HG03558 (cell line): ENCODE measurements around the gene CFAP57.

ENCODE experiments used
- ATAC-seq: cut with Tn5 transposase; IDR thresholded peaks from one replicate; pipeline ENCODE4 v1.9.1; 2021; ENCODE audit warnings: moderate number of reproducible peaks; ENCODE audit not compliant: unreplicated experiment; ENCODE audit errors: extremely low read depth

Gene CFAP57

DNA sequence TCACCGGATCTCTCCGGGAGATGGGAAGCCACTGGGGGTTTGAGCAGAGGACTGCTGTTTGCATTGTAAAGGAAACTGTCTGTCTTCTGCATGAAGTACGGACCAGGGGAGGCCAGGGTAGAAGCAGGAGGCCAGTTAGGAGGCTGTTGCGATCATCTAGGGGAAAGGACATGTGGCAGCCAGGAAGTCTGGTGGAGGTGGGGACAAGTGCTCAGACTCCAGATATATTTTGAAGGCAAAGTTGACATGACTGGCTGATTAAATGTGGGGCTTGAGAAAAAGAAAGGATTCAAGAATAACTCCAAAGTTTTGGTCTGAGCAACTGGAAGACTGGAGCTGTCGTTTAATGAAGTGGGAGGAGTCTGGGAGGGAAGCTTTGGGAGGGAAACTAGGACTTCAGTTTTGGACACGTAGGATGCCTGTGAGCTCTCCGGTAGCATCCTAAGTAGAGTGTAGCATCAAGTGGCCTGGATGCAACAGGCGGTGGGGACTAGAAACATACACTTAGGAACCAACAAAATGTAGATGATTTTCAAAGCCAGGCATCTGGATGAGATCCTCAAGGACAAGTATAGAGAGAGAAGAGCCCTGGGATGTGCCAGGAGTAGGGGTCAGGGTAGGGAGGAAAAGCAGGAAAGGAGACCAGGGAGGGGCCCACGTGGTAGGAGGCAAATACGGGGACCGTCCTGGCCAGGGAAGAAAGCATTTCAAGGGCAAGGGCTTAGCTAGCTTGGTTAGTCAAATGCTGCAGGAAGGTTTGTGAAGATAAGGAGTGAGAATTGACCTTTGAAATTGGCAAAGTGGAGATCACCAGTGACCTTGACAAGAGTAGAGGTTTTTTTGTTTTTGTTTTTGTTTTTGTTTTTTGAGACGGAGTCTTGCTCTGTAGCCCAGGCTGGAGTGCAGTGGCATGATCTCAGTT is 116.9 kb downstream of the CFAP57 start:
- ATAC-seq, result no peak

DNA sequence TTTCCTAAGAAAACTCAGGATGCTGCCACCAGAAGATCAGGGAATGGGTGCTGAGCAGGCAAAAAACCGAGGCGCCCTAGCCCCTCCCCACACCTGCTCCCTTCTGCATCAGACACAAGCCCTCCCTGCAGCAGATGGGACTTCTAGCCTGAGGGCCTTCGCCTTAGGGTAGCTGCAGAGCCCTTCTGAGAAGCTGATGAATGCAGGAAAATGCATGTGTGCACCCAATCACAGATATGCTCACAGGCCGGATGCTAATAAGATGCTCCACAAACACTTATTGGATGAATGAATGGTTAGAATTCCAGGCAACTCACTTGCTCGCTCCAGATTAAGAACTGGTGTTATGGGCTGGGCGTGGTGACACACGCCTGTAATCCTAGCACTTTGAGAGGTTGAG is 120.1 kb downstream of the CFAP57 start:
- ATAC-seq, result no peak

DNA sequence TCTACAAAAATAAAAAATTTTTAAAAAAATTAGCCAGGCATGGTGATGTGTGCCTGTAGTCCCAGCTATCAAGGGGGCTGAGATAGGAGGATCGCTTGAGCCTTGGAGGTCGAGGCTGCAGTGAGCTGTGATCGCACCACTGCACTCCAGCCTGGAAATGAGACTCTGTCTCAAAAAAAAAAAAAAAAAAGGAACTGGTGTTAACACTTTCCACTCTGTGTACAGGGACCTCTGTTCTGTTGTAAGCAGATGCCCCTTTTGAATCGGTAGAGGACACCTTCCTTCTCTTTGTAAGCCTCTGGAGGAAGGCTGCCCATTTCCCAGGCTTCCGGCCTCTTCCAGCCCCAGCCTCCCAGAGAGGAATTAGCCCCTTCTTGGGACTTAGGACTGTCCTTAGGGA is 120.5 kb downstream of the CFAP57 start:
- no peak for ATAC-seq

DNA sequence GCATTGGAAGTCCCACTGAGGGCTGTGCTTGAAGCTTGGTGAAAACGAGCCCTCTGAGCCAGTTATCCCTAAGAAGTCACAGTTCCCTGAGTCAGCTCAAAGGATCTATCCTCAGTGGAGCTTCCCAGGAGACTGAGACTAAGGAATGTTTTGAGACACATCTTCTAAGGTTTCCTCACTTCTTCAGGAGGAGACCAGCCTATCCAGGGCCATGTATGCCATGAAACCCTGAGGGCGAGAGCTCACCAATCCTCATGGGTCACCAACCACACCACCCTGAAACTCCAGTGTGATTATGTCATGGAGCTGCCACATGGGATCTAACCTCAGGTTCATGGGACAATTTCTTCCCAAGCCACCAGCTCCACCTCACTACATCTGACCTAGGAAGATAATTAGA is 121.0 kb downstream of the CFAP57 start:
- no peak for ATAC-seq

DNA sequence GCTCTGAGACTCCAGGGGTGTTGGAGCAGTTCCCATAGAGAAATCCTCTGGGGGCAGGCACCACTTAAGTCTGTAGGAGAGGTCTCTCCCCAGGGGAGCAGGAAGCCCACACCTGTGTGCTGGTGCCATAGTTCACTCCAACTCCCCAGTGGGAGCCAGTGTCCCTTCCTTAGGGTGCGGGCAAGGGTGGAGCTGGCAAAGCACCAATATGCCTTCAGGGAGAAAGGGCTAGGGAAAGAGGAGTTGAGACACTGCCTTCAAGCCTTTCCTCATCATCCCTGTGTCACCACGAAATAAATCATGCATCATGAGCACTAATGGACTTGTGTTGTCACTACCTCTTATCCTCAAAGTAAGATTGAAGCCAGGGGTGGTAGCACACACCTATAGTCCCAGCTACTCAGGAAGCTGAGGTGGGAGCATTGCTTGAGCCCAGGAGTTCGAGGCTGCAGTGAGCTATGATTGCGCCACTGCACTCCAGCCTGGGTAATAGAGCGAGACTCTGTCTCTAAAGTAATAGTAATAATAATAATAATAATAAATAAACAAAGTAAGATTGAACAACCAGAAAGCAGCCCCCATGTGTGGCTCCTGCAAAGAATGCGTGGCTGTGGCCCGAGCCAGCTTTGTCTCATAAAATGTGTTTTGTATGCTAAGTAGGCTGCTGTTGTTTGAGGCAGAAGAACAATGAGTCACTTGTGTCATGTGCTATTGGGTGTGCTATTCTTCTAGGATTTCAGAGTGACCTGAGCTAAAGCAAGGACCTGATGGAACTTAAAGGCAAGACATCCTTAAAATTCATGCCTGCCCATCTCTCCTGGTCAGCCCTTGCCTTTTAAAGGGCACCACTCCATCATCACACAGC is 122.0 kb downstream of the CFAP57 start:
- no peak for ATAC-seq

DNA sequence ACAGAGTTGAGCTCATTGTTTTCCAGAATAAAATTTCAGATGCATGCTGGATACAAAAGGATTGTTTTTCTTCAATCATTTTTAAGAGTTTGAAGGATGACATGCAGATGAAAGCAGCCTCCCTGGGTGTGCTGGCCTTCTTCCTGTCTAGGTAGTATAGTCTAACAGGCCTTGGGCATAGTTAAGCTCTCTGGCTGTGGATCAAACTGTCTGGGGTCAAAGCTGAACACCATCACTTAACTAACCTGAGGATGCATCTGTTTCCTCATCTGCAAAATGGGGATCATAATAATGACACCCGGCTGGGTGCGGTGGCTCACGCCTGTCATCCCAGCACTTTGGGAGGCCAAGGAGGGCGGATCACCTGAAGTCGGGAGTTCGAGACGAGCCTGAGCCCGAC is 122.6 kb downstream of the CFAP57 start:
- no peak for ATAC-seq

DNA sequence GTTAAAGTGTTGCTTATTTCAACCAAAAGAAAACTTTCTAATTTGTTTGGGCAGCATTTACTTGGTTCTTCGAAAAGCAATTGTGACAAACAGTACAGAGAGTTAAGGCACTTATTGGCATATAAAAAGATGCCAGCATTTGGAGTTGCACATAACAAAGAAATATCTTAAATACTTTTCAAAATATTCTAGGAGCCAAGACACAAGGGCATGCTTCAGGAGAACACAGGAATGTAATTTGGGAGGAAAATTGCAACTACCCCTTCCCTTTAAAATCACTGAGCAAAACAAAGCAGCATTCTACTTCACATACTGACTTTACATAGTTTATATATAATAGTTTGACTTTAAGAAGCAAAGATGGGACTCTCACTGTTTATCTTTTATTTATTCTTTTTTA is 124.1 kb downstream of the CFAP57 start:
- ATAC-seq, result no peak

DNA sequence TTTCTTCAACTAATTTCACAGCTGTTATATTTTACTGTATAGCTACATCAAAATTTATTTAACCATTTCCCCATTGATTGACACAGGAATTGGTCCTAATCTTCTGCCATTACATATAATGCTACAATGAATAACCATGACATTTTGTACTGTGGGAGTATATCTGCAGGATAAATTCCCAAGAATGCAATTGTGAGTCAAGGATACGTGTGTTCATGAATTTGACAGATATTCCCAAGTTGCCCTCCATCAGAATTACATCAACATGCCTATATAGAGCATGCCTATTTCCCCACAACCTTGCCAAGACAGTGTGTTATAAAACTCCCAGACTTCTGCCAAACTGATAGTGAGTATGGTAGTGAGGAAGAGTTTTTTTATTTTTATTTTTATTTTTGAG is 125.9 kb downstream of the CFAP57 start:
- no peak for ATAC-seq

DNA sequence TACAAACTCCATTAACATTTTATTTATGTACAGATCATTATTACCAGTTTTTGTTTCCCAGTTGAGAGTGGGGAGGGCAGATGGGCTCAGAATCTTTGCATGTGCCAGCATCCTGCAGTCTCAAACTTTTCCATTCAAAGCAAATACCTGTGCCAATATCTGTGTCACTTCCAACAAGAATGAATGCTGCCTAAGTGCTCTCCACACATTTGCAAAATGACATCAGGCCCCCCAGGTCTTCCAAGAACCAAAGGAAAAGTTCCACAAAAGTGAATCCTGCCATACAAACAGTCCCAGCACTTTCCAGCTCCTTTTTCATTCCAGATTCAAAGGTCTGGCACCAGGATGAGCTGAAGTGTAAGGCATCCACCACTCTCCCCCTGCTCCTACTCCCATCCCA is 127.0 kb downstream of the CFAP57 start:
- ATAC-seq, result no peak

DNA sequence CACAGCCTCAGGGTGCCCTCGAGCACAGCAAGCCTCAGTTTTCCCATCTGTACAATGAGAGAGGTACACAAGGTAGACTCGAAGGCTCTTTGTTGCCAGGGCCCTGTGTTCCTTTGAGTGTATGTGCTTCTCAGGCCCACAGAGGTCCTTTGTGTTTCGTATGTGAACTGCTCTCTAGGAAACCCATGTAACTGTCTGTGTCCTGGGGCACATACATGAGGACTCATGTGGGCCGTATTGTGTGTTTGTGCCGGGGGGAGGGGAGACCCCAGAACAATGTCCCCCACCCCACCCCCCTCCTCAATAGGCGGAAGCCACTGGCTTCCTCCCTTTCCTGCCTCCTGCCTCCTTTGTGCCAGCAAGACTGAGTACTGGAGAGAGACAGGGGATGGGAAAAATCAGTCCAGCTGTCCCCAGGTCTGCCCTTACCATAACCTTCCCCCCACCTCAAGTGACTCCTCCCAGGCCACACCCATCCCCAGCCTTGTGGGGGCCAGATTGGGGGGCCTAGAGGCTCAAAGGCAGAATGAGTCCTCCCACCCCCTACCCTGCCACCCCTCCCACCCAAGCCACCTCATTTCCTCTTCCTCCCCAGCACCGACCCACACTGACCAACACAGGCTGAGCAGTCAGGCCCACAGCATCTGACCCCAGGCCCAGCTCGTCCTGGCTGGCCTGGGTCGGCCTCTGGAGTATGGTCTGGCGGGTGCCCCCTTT is 128.4 kb downstream of the CFAP57 start, which contains the start of gene TIE1:
TSS of gene TIE1 (plus strand) at position 605 of the 717 bp plus-strand sequence. CDS start at position 695, 90 bp downstream.
- no peak for ATAC-seq

DNA sequence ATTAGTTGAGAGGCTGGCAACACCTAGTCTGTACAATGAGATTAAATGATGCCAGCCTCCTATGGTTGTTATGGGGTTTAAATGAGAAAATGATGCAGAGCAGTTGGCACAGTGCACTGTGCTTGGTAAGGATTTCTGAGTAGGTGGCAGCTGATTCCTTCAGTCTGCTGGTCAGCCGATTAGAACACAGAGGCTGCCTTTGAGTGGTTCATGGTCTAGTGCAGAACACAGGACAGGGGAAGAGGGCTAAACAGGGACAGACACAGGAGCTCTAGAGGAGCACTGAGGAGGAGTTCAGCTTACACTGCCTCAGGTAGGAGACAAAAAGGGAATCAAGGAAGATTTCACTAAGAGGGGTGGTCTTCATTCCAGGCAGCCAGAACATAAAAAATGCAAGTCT is 130.1 kb downstream of the CFAP57 start:
- ATAC-seq, result no peak

DNA sequence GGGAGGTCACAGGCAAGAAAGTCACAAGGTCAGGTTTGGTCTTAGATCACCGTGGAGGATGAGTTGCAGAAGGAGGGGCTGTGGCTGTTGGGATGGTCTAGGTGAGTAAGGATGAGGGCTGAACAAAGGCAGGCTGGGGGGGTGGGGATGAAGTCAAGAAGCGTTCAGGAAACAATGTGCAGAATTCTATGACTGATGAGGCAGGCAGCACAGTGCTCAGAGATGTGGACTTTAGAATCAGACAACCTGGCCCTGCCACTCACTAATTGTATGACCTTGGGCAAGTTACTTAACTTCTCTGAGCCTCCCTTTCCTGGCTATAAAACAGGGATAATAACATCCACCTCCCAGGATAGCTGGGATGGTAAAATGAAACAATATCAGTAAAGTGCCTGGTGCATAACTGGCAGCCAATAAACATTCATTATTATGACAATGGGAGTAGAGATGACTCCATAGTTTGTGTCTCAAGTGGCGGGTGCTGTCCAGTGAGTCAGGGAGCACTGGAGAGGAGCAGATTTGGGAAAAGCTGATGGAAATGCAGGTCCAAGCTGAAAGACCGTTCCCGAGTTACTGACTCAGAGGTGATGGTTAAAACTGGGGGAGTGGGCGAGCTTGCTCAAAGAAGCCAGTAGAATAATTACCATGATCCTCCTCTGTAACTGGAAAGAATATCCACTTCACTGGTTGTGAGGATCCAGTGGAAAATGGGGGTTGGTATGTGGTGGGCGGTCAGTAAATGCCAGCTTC is 130.8 kb downstream of the CFAP57 start:
- ATAC-seq, result no peak

DNA sequence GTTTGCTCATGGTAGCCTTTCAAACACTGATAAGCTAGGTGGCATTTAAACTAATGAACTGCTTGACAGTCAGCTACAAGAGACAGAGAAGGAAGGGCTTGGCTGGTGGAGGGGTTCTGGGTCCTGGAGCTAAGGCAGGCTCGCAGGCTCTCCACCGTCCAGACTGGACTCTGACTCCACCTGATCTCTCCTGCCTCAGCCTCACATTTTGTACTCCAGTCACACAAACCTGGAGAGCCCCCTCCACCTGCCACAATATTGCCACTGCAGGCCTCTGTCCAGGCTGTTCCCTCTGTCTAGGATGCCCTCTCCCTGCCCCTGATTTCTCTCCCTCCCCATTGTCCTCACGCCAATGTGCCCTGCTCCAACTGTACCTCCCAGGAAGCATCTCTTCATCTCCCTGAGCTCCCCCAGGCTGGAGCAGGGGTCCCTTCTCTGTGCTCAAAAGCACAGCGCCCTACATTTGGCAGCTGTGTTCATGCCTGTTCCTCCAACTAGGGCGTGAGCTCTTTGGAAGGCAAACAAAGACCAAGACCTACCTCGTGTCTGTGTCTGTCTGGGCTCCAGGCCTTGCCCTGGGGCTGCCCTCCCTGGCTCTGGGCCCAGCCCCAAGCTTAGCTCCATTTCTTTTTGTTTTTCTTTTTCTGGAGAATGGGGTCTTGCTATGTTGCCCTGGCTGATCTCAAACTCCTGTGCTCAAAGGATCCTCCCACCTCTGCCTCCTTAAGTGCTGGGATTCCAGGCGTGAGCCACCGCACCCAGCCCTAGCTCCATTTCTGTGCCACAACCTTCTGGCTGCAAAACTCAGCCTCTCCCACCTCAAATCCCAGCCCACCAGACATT is 131.6 kb downstream of the CFAP57 start:
- ATAC-seq, result no peak
